NCI-H128 (cell line): Measurements from ENCODE around the gene SLC48A1.

Experiments used
- DNase-seq: peaks from one replicate; lab custom pipeline; 2025; ENCODE audit not compliant: unreplicated experiment; lab: John Stamatoyannopoulos, UW

The SLC48A1 gene

GRCh38 chr12:47773062-47773857 is at the start of gene SLC48A1:
Gene SLC48A1, plus strand, starts transcription at chr12:47773238. Its CDS starts 67 bp downstream, at chr12:47773305.
- DNase-seq, result peak; percentile 35

- no peak for DNase-seq
Measured at GRCh38 chr12:47725091-47725772, 47.8 kb upstream of the SLC48A1 start, which contains the start of gene ENDOU. Gene ENDOU, minus strand, starts transcription at chr12:47725490. Its CDS starts 77 bp downstream, at chr12:47725413.

GRCh38 chr12:47725893-47726292 is 47.1 kb upstream of the SLC48A1 start:
- DNase-seq, result no peak

- DNase-seq, result no peak
Measured at GRCh38 chr12:47729233-47729632, 43.8 kb upstream of the SLC48A1 start.

GRCh38 chr12:47730341-47730744 is 42.7 kb upstream of the SLC48A1 start:
- DNase-seq, result no peak

- no peak for DNase-seq
Measured at GRCh38 chr12:47731723-47732122, 41.3 kb upstream of the SLC48A1 start.

GRCh38 chr12:47732504-47732903 is 40.5 kb upstream of the SLC48A1 start:
- no peak for DNase-seq

- DNase-seq, result no peak
Measured at GRCh38 chr12:47733142-47733541, 39.9 kb upstream of the SLC48A1 start.

GRCh38 chr12:47734725-47735480 is 38.1 kb upstream of the SLC48A1 start:
- no peak for DNase-seq

GRCh38 chr12:47735649-47736048 is 37.4 kb upstream of the SLC48A1 start:
- DNase-seq, result no peak

GRCh38 chr12:47736216-47736615 is 36.8 kb upstream of the SLC48A1 start:
- no peak for DNase-seq

- no peak for DNase-seq
Measured at GRCh38 chr12:47736877-47737676, 36.0 kb upstream of the SLC48A1 start.

- DNase-seq, result no peak
Measured at GRCh38 chr12:47737936-47738594, 35.0 kb upstream of the SLC48A1 start.

- DNase-seq, result no peak
Measured at GRCh38 chr12:47739297-47739696, 33.7 kb upstream of the SLC48A1 start.

GRCh38 chr12:47739979-47740378 is 33.1 kb upstream of the SLC48A1 start:
- DNase-seq, result no peak

GRCh38 chr12:47740606-47741339 is 32.3 kb upstream of the SLC48A1 start:
- no peak for DNase-seq

GRCh38 chr12:47741340-47741703 is 31.7 kb upstream of the SLC48A1 start:
- DNase-seq, result peak; percentile 83

- DNase-seq, result no peak
Measured at GRCh38 chr12:47742253-47742825, 30.7 kb upstream of the SLC48A1 start.

GRCh38 chr12:47743311-47743860 is 29.7 kb upstream of the SLC48A1 start:
- no peak for DNase-seq
